NCI-H345 (cell line): ENCODE results near the gene TMEM121B.
A peak's percentile ranks its signal among the peaks of the same experiment; 100 is the strongest.

ENCODE experiments used
- DNase-seq: peaks from one replicate; lab custom pipeline; 2025; lab: John Stamatoyannopoulos, UW

TMEM121B gene

DNA sequence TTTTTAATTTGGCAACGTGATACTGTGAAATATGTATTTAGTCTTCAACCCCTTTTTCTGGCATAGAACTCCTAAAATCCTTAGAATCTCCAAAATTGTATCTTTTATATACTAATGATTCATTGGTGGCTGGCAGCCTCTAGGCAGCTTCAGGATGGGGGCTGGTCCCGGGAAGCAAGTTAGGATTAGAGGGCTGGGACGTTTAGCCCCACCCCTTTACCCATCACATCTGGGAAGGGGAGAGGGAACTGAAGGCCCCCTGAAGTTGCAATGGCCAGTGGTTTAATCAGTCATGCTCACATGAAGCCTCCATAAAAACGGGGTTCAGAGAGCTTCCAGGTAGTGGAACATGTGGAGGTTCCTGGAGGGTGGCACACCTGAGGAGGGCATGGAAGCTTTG is 29.3 kb downstream of the TMEM121B start:
- DNase-seq, result no peak

DNA sequence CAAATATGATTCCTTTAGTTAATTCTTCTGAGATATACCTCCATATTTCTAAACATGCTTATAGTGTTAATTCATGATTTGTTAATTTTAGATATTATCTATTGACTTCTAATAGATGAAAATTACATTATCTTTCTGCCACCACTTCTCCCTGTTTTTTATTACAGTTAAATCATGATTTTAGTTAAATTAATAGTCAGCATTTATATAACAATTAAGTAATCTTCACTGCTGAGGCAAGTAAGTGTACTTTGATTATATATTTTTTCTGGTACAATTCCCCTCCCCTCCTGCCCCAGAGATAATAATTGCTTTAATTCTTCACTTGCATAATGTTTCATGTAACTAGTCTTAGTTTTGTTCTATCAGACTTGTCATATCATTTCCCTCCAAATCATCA is 30.6 kb downstream of the TMEM121B start:
- DNase-seq, result no peak

DNA sequence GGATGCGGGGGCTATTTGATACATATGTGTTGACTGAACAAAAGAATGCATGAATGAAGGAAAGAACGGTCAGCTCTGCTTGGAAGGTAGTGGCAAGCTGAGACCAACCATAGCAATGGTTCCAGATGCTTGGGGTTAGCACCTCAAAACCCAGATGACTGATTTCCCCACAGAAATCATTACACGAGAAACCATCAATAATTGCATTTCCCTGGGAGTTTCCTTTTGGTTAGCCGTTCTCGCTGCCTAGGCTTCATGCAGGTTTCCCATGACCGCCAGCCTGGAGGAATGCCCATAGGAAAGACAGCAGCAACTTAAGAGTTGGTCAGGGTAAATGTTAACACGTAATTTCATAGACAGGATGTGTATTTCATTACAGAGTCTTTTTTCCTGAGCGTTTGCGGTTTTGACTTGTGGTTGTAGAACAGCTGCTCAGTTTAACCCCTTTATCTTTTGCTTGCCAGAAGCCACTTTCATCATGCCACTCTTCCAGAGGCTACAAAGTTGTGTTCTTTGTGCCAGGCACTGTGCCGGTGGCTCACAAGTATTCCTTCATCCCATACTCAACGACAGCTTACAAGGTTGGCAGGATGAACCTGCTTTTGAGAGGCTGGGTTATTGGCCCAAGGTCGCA is 33.5 kb downstream of the TMEM121B start:
- no peak for DNase-seq

DNA sequence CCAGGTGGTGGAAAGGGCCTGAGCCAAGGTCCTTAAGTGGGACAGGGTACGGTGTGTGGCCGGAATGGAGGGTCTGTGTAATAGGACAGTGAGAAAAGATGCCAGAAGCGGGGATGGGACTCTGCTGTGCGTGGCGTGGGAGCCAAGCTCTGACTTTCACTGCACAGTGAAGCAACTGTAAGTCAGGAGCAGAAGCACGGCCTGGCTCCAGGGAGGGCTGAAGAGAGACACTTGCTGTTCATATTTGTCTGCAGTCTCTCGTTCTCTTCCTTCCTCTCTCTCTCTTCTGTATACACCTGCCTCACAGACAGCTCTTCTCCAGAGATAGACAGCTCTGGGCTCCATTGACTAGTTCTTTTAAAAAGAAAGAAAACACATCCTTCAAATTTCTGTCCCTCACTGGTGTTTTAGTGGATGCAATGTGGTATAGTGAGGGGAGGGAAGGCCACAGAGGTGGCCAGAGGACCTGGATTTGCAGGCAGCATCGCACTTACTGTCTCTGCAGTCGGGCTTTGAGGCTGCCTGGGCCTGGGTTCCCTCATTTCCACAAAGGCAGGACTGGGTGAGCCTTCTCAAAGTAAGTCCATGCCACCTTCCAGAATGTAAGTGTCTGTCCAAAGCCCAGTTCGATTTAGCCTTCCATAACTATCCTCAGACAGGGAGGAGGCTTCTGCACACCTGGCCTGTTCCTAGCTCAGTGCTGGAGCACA is 34.2 kb downstream of the TMEM121B start:
- DNase-seq, result no peak

DNA sequence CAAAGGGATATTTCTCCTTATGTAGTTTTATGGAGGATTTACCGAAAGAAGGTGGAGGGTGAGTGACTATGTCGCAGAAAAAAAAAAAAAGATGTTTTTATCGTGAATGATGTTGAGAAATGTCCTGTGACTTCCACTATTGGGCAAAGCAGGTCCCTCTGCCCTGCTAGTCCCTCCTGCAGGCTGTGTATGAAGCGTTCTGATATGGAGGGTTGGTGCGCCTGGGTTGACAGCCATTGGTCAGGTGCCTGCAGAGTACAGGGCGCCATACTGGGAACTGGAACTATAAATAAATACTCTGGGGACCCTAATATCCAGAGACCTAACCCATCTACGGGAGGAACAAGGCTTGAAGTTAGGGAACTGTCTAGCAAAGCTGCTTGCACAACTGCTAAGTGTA is 34.9 kb downstream of the TMEM121B start:
- DNase-seq, result no peak

DNA sequence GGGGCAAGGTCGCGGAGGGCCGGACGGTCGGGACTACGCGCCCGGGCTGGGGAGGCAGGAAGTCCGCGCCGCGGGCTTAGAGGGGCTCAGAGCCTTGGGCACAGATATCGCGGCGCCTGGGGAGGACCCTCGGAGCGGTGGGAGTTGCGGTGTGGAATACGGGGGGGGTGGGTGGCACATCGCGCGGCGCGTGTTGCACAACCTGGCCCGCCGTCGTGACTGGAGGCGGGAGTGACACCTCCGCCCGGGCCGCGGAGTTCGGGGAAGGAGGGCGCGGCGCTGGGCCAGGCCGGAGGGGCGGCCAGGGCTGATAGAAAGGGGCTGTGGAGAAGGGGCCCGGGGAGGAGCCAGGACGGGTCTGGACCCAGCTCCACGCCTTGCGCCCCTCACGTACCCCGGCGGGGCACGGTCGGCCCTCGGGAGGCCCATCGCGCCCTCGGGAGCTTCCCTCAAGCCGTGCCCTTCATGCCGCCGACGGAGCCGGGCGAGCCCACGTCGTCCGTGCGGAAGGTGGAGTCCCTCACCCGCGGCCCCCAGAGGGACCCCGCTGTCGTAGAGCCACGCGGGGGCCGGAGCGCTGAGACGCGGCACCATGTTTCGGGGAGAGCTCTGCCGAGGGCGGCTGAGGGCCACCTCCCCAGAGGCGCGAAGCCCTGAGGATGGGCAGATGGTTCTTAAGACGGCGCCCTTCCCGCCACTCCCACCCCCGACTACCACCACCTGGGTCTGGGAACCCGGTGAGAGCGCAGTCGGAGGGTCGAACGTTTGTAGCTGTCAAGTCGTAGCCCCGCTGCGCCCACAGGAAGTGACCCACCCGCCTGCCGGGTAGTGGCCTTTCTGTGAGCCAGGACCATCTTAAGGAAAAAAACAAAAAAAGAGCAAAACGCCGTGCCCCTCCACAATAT is 35.6 kb downstream of the TMEM121B start:
- no peak for DNase-seq

DNA sequence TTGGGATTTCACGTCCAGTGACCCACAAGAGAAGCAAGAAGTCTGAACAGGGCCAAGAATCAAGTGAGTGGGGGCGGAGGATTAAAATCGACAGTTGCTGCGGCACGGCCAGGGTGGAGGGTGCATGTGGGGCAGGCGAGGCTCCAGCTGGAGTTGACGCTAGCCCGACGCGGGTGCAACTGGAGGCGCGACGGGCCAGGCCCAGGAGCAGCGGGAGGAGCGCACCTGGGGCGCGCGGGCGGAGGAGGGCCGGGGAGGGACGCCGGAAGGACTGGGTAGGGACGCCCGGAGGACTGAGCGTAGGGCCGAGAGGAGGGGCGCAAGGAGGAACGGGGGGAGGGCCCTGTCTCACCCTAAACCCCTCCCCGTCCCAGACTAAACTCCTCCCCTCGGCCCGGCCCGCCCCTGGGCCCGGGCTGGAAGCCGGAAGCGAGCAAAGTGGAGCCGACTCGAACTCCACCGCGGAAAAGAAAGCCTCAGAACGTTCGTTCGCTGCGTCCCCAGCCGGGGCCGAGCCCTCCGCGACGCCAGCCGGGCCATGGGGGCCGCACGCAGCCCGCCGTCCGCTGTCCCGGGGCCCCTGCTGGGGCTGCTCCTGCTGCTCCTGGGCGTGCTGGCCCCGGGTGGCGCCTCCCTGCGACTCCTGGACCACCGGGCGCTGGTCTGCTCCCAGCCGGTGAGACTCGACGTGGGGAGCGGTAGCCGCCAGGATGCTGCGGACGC is 36.4 kb downstream of the TMEM121B start, which contains the start of gene IL17RA:
IL17RA (plus strand) TSS at position 447 of the 723 bp plus-strand sequence; CDS start at position 539, 92 bp downstream.
- peak; percentile 82 for DNase-seq

DNA sequence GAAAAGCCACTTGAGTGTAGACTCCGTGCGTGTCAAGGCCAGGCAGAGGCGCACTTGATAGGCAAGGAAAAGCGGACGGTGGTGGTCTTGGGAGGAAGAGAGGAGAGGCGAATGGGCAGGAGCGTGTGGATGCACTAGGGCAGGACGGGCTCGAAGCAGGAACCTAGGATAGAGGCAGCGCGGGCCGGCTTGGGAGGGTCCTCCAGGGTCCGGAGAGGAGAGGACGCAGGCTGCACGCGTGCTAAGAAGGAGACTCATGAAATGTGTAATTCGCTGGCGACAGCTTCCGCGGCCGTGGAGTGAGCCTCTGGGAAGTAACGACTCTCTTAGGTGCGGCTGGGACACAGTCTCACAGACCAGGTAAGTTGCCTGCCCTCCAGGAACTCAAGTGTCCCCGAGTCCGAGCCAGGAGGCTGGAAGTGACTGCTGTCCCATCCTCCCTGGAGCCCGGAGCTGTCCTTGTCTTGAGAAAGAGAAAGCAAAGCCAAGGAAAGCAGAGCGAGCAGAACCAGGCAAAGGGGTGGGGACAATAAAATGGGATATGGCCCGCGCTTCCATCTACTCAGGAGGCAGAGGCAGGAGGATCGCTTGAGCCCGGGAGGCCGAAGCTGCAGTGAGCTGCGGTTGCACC is 37.2 kb downstream of the TMEM121B start:
- no peak for DNase-seq

DNA sequence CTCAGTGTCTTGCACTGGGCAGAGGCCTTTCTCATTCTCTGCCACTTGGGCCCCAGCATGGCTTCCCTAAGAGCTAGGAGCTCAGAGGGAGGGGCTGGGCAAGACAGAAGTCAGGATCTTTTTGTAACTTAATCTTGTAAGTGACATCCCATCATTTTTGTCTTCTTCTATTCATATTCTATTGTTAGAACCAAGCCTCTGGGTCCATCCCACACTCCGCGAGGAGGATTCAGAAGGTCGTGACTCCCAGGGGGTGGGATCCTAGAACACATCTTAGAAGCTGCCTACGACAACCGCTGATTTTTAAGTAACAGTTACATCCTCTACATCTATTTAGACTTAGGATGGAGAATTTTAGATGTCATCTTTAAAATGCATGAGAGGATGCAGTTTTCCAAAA is 37.9 kb downstream of the TMEM121B start:
- DNase-seq, result no peak

DNA sequence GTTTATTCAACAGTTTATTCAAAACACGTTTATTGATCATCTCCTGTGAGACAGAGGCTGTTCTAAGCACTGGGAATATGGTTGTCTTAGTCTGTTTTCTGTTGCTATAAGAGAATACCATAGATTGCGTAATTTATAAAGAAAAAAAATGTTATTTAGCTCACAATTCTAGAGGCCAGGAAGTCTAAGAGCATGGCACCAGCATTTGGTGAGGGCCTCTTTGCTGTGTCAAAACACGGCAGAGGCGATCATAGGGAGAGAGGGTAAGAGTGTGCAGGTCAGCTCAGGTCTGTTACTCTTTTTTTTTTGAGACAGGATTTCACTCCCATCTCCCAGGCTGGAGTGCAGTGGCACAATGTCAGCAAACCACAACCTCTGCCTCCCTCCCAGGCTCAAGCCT is 41.6 kb downstream of the TMEM121B start:
- DNase-seq, result no peak

DNA sequence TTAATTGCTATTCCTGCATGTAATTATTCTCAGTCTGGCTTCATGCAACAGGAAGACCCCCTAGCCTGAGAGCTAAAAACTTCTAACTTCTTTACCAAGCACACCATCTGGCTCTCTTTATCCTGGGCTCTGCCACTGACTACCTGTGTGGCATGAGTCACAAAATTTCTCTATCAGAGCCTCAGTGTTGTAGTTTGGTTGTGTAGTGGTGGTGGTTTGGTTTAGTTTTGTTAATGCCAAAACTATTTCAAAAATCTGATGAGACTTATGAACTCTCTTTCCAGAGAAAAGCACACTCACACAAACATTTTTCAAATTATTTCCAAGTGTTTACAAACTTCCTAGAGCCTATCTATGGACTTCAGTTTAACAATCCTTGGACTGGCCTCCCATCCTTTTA is 43.9 kb downstream of the TMEM121B start:
- no peak for DNase-seq

DNA sequence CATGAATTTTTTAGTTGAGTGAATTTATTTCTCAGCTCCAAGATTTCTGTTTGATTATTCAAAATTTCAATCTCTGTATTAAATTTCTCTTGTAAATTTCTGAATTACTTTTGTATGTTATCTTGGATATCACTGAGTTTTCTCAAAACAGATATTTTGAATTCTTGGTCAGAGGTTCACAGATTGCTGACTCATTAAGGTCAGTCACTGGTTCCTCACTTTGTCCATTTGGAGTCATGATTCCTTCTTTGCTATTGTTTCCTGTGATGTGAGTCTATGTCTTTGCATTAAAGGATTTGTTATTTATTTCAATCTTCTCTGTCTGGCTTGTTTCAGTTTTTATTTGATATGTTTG is 46.5 kb downstream of the TMEM121B start:
- DNase-seq, result no peak

DNA sequence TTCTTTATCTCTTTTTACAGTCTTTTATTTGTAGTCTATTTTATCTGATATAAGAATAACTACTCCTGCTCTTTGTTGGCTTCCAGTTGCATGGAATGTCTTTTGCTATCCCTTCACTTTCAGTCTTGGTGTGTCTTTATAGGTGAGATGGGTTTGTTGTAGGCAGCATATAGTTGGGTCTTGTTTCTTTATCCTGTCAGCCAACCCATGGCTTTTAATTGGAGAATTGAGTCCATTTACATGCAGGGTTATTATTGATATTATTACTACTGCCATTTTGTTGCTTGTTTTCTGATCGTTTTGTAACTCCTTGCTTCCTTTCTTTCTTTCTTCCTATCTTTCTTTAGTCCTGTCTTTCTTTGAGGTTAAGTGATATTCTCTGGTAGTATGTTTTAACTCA is 48.3 kb downstream of the TMEM121B start:
- DNase-seq, result no peak
